ENCODE measurements around the gene CD247.

Gene CD247

DNA sequence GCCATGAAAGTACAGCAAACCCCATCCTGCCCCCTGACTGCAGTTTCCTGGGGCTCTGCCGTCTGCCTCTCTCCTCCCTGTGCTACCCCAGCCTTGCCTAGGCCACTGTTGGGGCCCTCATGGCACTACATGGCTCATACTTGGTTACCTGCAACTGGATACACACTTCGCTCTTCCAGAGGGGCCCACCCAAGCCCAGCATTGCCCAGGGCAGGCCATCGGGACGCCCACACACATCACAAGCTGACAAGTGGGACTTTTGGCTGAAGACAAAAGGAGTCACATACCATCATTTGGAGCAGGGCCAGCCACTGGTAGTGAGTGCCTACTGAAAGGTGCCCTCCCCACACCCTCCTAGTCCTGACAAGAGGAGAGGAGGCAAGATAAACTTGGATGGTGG lies 82.8 kb downstream of the CD247 start:
- H3K4me2 ChIP-seq (ENCODE audit: low read depth, low read length, poor library complexity, severe bottlenecking) = no peak overlapping the region
- H3K36me3 ChIP-seq (ENCODE audit: insufficient read depth, low read length) = peaks cover 93% of the 10 kb centered on the region; the same call in 1 of the 2 replicates

DNA sequence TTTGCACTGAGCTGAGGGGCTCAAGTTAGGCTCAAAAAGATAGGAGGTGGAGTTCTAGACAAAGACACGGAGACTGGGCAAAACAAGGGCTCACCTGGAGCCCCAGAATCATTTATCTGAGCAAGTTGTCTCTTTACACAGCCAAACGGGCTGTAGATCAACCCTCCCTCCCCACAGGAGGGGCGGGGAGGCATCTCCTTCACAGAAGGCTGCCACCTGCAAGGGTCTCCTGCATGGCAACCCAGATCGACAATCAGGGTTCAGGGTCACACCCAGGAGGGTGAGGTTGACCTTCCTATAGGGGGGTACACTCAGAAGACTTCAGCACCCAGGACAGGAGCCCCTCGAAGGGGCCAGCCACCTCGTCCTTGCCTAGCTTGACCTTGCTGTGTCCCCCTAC lies 84.0 kb downstream of the CD247 start:
- TF ChIP-seq, protein P1, sequence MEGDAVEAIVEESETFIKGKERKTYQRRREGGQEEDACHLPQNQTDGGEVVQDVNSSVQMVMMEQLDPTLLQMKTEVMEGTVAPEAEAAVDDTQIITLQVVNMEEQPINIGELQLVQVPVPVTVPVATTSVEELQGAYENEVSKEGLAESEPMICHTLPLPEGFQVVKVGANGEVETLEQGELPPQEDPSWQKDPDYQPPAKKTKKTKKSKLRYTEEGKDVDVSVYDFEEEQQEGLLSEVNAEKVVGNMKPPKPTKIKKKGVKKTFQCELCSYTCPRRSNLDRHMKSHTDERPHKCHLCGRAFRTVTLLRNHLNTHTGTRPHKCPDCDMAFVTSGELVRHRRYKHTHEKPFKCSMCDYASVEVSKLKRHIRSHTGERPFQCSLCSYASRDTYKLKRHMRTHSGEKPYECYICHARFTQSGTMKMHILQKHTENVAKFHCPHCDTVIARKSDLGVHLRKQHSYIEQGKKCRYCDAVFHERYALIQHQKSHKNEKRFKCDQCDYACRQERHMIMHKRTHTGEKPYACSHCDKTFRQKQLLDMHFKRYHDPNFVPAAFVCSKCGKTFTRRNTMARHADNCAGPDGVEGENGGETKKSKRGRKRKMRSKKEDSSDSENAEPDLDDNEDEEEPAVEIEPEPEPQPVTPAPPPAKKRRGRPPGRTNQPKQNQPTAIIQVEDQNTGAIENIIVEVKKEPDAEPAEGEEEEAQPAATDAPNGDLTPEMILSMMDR (conservative IDR thresholded peaks at IDR 0.05; ENCODE audit: low read length) = no peak
- no peak for TF ChIP-seq EZH2phosphoT487 (IDR thresholded peaks at IDR 0.05; ENCODE audit: borderline replicate concordance)
- H3K9me3 ChIP-seq (ENCODE audit: insufficient read depth, low read depth, low read length) = no peaks in the 10 kb centered on the region
- no peaks in the 10 kb centered on the region for H3K9me2 ChIP-seq (replicated peaks; ENCODE audit: low read depth, low read length)
- H3K36me3 ChIP-seq (ENCODE audit: insufficient read depth, low read length) = peaks cover 93% of the 10 kb centered on the region; the same call in 1 of the 2 replicates
- no peaks in the 10 kb centered on the region for H4K20me1 ChIP-seq (ENCODE audit: insufficient read depth, low read length, poor library complexity, severe bottlenecking)
- no peak overlapping the region for H3K4me2 ChIP-seq (ENCODE audit: low read depth, low read length, poor library complexity, severe bottlenecking)
- H2AFZ ChIP-seq (ENCODE audit: low read length) = no peak overlapping the region
- no peak overlapping the region for H3K4me3 ChIP-seq (ENCODE audit: low read length, poor library complexity, severe bottlenecking)
- no peaks in the 10 kb centered on the region for H3K79me2 ChIP-seq (ENCODE audit: insufficient read depth, low read length)
- no peaks in the 10 kb centered on the region for H3K27me3 ChIP-seq (ENCODE audit: insufficient read depth, low read length, poor library complexity, severe bottlenecking)
- H3F3A ChIP-seq (ENCODE audit: low read depth) = no peaks in the 10 kb centered on the region
- no peaks in the 10 kb centered on the region for H3K4me1 ChIP-seq (ENCODE audit: insufficient read depth, low read length, poor library complexity, severe bottlenecking)
- no peak overlapping the region for H3K9ac ChIP-seq (ENCODE audit: low read depth, low read length, poor library complexity, severe bottlenecking)

More for the DNA sequence above, 82.8 kb downstream of the CD247 start:
- Histone ChIP-seq H3K9me3 (ENCODE audit: insufficient read depth, low read depth, low read length) (no peaks in the 10 kb centered on the region), H2AFZ (ENCODE audit: low read length) (no peak overlapping the region), H3K9ac (ENCODE audit: low read depth, low read length, poor library complexity, severe bottlenecking) (no peak overlapping the region), H3K9me2 (replicated peaks; ENCODE audit: low read depth, low read length) (no peaks in the 10 kb centered on the region), H3F3A (ENCODE audit: low read depth) (no peaks in the 10 kb centered on the region), H3K79me2 (ENCODE audit: insufficient read depth, low read length) (no peaks in the 10 kb centered on the region), H3K4me1 (ENCODE audit: insufficient read depth, low read length, poor library complexity, severe bottlenecking) (no peaks in the 10 kb centered on the region), H3K4me3 (ENCODE audit: low read length, poor library complexity, severe bottlenecking) (no peak overlapping the region), H4K20me1 (ENCODE audit: insufficient read depth, low read length, poor library complexity, severe bottlenecking) (no peaks in the 10 kb centered on the region), H3K27me3 (ENCODE audit: insufficient read depth, low read length, poor library complexity, severe bottlenecking) (no peaks in the 10 kb centered on the region)
- TF ChIP-seq, protein P1 (conservative IDR thresholded peaks at IDR 0.05; ENCODE audit: low read length) = no peak
- no peak for TF ChIP-seq EZH2phosphoT487 (IDR thresholded peaks at IDR 0.05; ENCODE audit: borderline replicate concordance)

DNA sequence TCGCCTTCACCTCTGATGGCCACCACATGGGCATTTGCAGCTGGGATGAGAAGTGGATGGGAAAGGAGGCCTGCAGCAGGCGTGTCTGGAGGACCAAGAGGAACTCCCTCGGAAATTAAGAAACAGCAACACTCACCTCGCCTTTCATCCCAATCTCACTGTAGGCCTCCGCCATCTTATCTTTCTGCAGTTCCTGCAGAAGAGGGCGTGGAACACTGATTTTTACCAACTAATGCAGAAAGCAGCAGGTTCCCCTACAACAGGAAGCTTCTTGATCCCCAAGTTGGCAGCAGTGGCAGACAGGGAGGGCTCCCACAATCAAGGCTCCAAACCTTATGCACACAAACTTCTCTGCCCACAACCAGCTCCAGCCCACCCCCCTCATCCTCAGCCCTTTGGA lies 84.4 kb downstream of the CD247 start:
- no peak overlapping the region for H3K4me3 ChIP-seq (ENCODE audit: low read length, poor library complexity, severe bottlenecking)
- H3F3A ChIP-seq (ENCODE audit: low read depth) = no peaks in the 10 kb centered on the region
- H3K4me2 ChIP-seq (ENCODE audit: low read depth, low read length, poor library complexity, severe bottlenecking) = no peak overlapping the region
- H3K9me3 ChIP-seq (ENCODE audit: insufficient read depth, low read depth, low read length) = no peaks in the 10 kb centered on the region
- no peaks in the 10 kb centered on the region for H4K20me1 ChIP-seq (ENCODE audit: insufficient read depth, low read length, poor library complexity, severe bottlenecking)
- H3K27me3 ChIP-seq (ENCODE audit: insufficient read depth, low read length, poor library complexity, severe bottlenecking) = no peaks in the 10 kb centered on the region
- H2AFZ ChIP-seq (ENCODE audit: low read length) = no peak overlapping the region
- H3K79me2 ChIP-seq (ENCODE audit: insufficient read depth, low read length) = no peaks in the 10 kb centered on the region
- H3K36me3 ChIP-seq (ENCODE audit: insufficient read depth, low read length) = peaks cover 89% of the 10 kb centered on the region; the same call in 1 of the 2 replicates
- TF ChIP-seq, protein P1 (conservative IDR thresholded peaks at IDR 0.05; ENCODE audit: low read length) = no peak
- TF ChIP-seq EZH2phosphoT487 (IDR thresholded peaks at IDR 0.05; ENCODE audit: borderline replicate concordance) = no peak
- no peak overlapping the region for H3K9ac ChIP-seq (ENCODE audit: low read depth, low read length, poor library complexity, severe bottlenecking)
- no peaks in the 10 kb centered on the region for H3K4me1 ChIP-seq (ENCODE audit: insufficient read depth, low read length, poor library complexity, severe bottlenecking)
- no peaks in the 10 kb centered on the region for H3K9me2 ChIP-seq (replicated peaks; ENCODE audit: low read depth, low read length)
